ENCODE results near the gene PPFIBP2.

DNA sequence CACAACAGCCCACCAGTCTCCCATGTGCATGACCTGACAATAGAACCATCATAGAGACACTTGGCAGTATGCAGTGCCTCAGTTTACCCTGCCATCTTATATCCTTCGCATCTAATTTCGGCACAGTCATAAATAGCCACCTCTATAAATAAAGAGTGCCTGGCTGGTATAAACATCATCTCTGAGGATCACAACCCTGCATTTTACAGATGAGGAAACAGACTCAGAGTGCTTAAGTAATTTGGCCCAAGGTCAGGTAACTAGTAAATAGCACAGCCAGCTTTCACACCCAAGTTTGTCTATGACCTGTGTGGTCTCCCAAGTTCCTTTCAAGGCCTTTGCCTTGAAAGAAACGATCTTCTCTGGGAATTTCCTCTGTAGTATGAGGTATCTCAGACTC is 114.9 kb downstream of the PPFIBP2 start:
- TF ChIP-seq, protein P1, sequence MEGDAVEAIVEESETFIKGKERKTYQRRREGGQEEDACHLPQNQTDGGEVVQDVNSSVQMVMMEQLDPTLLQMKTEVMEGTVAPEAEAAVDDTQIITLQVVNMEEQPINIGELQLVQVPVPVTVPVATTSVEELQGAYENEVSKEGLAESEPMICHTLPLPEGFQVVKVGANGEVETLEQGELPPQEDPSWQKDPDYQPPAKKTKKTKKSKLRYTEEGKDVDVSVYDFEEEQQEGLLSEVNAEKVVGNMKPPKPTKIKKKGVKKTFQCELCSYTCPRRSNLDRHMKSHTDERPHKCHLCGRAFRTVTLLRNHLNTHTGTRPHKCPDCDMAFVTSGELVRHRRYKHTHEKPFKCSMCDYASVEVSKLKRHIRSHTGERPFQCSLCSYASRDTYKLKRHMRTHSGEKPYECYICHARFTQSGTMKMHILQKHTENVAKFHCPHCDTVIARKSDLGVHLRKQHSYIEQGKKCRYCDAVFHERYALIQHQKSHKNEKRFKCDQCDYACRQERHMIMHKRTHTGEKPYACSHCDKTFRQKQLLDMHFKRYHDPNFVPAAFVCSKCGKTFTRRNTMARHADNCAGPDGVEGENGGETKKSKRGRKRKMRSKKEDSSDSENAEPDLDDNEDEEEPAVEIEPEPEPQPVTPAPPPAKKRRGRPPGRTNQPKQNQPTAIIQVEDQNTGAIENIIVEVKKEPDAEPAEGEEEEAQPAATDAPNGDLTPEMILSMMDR (IDR thresholded peaks at IDR 0.05): no peak
- TF ChIP-seq EP300 (IDR thresholded peaks at IDR 0.05): no peak

Measured in esophagus muscularis mucosa (tissue), 3 donors.